ENCODE measurements around the gene C1QTNF2.

GRCh38 chr5:160347448-160347847, 23.0 kb downstream of the C1QTNF2 start:
- TF ChIP-seq ZBTB7A (IDR thresholded peaks at IDR 0.05; ENCODE audit: low read depth): no peak
- TF ChIP-seq CEBPB (IDR thresholded peaks at IDR 0.05): no peak
- no peak for TF ChIP-seq USF1 (IDR thresholded peaks at IDR 0.05)
- no peak for TF ChIP-seq REST (IDR thresholded peaks at IDR 0.05; ENCODE audit: low read depth)
